Upper lobe of left lung (tissue), 4 donors: Measurements from ENCODE around the gene TADA2A.

ENCODE experiments used
- CTCF ChIP-seq, 6 experiments: fragments of 450-650 bp in 4 of 6; fragments of 200-600 bp in 2 of 6; sonication (generic) in 2 of 6; IDR thresholded peaks; one replicate each; pipeline ENCODE4 v1.5.1; 2016 to 2019; ENCODE audit warnings: antibody characterized with exemption in 6 of 6
- EP300 ChIP-seq, 4 donors: sonication (generic); formaldehyde crosslinking; IDR thresholded peaks; one replicate each; pipeline ENCODE4 v1.5.1; 2017; ENCODE audit warnings: antibody characterized with exemption in 4 of 4, control low read depth in 2 of 4
- POLR2A ChIP-seq, 4 donors: fragments of 450-650 bp; IDR thresholded peaks; one replicate each; pipeline ENCODE4 v1.5.1; 2016 to 2017; ENCODE audit warnings: antibody characterized with exemption in 4 of 4, mild to moderate bottlenecking in 2 of 4
- POLR2AphosphoS5 ChIP-seq, 2 donors: sonication (generic); formaldehyde crosslinking; IDR thresholded peaks; one replicate each; pipeline ENCODE4 v1.5.1; 2017; ENCODE audit warnings: antibody characterized with exemption in 2 of 2

GRCh38 chr17:37510056-37510455 lies 103.4 kb downstream of the TADA2A start:
- TF ChIP-seq POLR2AphosphoS5 (IDR thresholded peaks at IDR 0.05) (no peak), CTCF (IDR thresholded peaks at IDR 0.05) (no peak), POLR2A (IDR thresholded peaks at IDR 0.05) (no peak), EP300 (IDR thresholded peaks at IDR 0.05) (no peak)
